HG03139 (cell line): ENCODE results near the gene CDC42EP2.
"Not testable (repeated sequence)": the region's sequence is repeated elsewhere in the genome, so short reads cannot be mapped to it uniquely, and the experiment has no call there.

ENCODE experiments used
- ATAC-seq: cut with Tn5 transposase; IDR thresholded peaks from one replicate; pipeline ENCODE4 v1.9.1; 2021; ENCODE audit not compliant: unreplicated experiment

CDC42EP2 gene

GRCh38 chr11:65317025-65317786 is 2.5 kb downstream of the CDC42EP2 start:
- ATAC-seq: no peak

- ATAC-seq: no peak
Observed at GRCh38 chr11:65320386-65321075, 5.9 kb downstream of the CDC42EP2 start.

DNA sequence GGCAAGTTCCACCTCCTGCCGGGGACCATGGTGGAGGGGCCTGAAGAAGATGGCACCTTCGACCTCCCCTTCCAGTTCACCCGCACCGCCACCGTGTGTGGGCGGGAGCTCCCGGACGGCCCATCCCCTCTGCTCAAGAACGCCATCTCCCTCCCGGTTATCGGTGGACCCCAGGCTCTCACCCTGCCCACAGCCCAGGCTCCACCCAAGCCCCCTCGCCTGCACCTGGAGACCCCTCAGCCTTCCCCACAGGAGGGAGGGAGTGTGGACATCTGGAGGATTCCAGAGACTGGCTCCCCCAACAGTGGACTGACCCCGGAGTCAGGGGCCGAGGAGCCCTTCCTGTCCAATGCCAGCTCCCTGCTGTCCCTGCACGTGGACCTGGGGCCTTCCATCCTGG is 6.4 kb downstream of the CDC42EP2 start:
- ATAC-seq: no peak

DNA sequence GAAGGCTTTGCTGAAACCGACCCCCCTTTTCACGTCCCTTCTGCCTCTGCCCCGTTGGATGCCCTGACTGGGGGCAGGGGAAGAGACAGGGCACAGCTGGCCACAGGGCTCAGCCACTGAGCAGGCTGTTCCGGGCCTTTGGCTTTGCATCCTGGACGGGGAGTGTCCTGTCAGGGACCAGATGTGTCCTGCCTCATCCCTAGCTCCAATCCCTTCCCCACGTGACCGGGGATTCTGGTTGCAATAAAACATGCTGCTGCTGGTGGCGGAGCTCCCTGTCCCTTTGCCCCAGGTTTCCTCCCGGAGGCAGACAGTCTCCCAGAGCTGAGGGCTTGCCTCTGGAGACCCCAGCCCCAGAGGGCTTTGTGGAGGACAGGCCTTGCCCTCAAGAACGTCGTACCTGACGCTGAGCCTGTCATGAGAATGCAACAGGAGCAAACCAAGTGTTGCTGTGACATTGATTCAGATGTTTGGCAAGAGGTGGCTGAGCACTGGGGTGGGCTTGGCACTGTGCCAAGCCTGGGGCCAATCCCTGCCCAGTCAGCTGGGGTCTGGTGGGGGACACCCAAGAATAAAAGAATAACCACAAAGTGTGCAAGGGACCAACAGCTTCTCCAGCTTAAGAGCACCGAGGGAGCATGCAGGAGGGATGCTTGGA is 7.3 kb downstream of the CDC42EP2 start:
- ATAC-seq: no peak

GRCh38 chr11:65323813-65324212 is 9.1 kb downstream of the CDC42EP2 start:
- no peak for ATAC-seq

GRCh38 chr11:65325435-65325834 is 10.8 kb downstream of the CDC42EP2 start:
- ATAC-seq: no peak

DNA sequence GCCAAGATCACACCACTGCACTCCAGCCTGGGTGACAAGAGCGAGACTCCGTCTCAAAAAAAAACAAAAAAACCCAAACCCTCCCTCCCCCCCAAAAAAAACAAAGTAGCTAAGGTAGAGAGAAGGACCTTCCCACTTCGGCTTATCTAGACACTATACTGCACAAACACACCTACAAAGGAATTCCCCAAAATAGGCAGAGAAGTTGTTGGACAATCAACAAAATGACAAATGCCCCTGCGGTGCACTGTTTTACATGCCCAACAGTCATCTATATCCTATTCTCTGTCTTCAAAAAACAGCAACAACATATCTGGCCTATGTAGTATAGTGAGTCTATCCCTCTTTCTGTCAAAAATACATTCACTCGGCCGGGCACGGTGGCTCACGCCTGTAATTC is 12.4 kb downstream of the CDC42EP2 start:
- no peak for ATAC-seq

DNA sequence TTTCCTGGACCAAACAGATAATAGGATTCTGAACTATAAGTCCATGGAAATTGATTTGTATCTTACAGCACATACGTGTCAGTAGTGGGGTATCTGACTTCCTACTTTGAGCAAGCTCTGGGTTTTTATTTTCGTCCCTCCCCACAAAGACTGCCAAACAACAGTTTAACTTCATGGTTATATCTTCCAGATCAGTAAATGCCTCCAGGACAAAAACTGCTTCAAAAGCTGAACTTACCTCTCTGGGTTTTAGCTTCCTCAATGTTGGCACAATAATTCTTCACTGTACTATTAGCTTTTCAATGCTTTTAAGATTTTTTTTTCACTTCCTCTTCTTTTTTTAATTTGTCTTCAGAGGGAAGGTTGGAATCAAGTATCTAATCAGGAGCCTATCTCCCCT is 14.8 kb downstream of the CDC42EP2 start:
- no peak for ATAC-seq

GRCh38 chr11:65329944-65330403 is 15.3 kb downstream of the CDC42EP2 start:
- no peak for ATAC-seq

GRCh38 chr11:65330544-65330943 is 15.9 kb downstream of the CDC42EP2 start:
- no peak for ATAC-seq

DNA sequence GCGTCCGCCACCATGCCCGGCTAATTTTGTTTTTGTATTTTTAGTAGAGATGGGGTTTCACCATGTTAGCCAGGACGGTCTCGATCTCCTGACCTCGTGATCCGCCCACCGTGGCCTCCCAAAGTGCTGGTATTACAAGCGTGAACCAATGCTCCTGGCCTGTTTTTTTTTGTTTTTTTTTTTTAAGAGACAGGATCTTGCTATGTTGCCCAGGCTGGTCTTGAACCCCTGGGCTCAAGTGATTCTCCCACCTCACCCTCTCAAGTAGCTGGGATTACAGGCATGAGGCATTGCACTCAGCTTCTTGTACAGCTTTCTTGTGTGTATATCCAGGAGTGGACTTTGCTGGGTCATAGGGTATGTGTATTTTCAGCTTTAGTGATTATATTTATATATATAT is 17.9 kb downstream of the CDC42EP2 start:
- ATAC-seq: not testable (repeated sequence)

GRCh38 chr11:65334696-65335295 is 20.1 kb downstream of the CDC42EP2 start:
- ATAC-seq: no peak

- no peak for ATAC-seq
Observed at GRCh38 chr11:65338676-65339075, 24.0 kb downstream of the CDC42EP2 start.

DNA sequence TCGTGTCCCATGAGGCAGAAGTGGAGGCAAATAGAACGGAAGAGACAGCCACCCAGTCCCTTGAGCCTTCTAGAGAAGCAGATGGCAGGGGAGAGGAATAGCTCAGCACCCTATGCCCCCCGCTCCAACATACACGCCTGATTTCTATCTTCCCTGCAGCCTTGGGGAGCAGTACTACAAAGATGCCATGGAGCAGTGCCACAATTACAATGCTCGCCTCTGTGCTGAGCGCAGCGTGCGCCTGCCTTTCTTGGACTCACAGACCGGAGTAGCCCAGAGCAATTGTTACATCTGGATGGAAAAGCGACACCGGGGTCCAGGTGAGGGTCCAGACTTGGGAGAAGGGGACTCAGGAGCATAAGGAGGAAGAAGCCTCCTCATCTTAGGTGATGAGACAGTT is 25.6 kb downstream of the CDC42EP2 start:
- no peak for ATAC-seq

DNA sequence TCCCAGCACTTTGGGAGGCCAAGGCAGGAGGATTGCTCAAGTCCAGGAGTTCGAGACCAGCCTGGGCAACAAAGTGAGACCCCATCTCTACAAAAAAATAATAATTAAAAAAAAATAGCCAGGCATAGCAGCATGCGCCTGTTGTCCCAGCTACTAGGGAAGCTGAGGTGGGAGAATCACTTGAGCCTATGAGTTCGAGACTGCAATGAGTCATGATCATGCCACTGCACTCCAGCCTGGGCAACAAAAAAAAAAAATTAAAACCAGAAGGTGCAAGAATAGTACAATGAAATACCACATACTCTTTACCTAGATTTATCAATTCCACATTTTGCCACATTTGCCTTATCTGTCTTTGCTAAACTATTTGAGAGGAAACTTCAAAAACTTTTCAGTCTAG is 27.2 kb downstream of the CDC42EP2 start:
- no peak for ATAC-seq

DNA sequence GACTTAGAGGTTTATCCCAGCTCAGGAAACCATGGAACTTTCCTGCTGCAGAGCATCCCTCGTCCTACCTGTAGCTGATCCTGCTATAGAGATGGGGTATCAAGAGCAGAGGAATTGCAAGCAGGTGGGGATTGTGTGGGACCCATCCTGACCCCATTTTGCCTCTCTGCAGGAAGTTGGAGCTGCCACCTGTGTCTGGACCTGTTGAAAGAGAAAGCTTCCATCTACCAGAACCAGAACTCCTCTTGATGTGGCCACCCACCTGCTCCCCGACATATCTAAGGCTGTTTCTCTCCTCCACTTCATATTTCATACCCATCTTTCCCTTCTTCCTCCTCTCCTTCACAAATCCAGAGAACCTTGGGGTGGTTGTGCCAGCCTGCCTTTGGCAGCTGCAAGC is 36.8 kb downstream of the CDC42EP2 start:
- no peak for ATAC-seq

DNA sequence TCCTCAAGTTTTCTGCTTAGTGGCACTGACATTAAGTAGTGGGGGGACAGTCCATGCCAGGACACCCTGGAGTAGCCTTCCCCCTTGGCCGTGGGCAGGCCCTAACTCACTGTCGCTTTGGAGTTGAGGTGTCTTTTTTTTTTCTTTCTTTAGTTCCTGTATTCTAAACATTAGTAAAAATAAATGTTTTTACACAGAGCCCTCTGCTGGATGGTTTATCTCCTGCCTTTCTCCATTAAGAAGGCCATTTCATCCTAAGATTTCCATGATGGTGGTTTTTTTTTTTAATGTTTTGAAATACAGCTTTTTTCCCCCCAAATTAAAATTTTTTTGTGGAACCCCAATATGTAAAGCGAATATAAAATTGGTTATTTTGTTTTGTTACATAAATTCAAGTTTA is 38.1 kb downstream of the CDC42EP2 start:
- no peak for ATAC-seq

DNA sequence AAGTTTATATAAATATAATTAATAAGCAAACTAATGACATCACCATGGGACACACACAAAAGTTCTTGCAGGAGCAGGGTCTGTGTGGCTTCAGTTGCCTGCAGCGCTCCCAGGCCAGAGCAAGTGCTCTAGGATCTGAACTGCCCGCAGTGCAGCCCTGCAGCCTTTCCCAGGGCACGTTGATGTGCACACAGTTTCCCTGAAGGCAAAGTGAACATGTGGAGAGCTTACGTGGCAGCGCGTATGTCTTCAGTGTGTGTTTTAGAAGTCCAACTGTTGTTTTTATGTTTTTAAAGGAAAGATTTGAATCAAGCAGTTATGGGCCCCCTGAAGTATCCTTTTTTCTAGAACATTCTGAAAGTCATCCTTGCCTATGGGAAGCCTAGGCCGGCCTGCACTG is 38.7 kb downstream of the CDC42EP2 start:
- ATAC-seq: no peak

- ATAC-seq: no peak
Observed at GRCh38 chr11:65353900-65354264, 39.2 kb downstream of the CDC42EP2 start.

DNA sequence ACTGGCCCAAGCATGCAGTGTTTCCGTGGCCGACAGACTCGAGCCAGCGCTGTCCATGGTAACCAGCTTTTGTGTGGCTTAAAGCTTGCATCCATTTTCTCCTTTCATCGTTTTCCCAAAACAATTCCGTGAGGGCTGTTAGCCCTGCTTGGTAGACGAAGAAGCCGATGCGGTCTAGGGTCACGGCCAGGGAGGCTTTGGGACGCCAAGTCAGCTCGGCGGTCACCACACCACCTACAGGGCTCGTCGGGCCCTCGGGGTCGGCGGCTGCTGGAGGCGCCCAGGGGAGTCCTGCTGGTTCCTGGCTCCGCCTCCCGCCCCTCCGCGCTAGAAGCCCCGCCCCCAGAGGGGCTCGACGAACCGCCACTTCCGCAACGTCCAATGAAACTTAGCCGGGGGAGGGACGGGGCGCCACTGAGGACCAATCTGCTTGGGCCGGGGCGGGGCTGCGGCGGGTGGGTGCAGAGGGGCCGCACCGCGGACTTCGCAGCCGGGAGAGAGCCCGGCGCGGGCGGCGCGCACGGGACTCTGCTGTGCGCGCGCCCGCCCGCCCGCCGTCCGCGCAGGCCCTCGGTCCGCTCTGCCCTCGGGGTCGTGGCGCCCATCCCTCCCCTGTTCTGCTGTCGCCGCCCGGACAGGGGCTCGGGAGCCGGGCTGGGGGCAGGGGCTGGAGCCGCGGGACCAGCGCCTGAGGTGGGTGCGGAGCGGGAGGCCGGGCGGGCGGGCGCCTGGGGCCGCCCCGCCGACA is 39.8 kb downstream of the CDC42EP2 start, which contains the start of gene TIGD3:
Gene TIGD3, plus strand, starts transcription at position 487 of the 748 bp plus-strand sequence. CDS start 1,058 bp downstream, outside the sequence.
- ATAC-seq: peak; percentile 80
